Measurements from ENCODE around the gene CUBN.
"Not testable (repeated sequence)": the region's sequence is repeated elsewhere in the genome, so short reads cannot be mapped to it uniquely, and the experiment has no call there.

The CUBN gene

GRCh38 chr10:17025444-17026295, 103.9 kb downstream of the CUBN start:
- Histone ChIP-seq H3K27me3 (ENCODE audit: control insufficient read depth, insufficient read depth, low read length) (no peaks in the 10 kb centered on the region), H3K4me1 (ENCODE audit: control insufficient read depth, insufficient read depth, low read length) (no peaks in the 10 kb centered on the region), H3K4me3 (ENCODE audit: low read length) (no peak overlapping the region), H3K9ac (ENCODE audit: low read length) (no peak overlapping the region), H3K9me3 (ENCODE audit: control insufficient read depth, low read length) (no peaks in the 10 kb centered on the region), H3K36me3 (ENCODE audit: control insufficient read depth, insufficient read depth, low read length) (no peaks in the 10 kb centered on the region)

DNA sequence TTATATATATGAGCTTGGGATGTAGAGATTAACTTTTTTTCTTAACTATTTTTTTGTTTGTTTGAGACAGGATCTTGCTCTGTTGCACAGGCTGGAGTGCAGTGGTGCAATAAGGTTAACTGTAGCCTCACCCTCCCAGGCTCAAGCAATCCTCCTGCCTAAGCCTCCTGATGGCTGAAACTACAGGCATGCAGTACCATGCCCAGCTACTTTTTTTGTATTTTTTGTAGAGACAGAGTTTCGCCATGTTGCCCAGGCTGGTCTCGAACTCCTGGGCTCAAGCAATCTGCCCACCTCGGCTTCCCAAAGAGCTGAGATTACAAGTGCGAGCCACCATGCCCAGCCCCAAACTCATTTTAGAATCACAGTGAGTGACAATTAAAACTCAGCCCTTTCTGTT, 105.2 kb downstream of the CUBN start:
- Histone ChIP-seq H3K27me3 (ENCODE audit: control insufficient read depth, insufficient read depth, low read length) (no peaks in the 10 kb centered on the region), H3K36me3 (ENCODE audit: control insufficient read depth, insufficient read depth, low read length) (no peaks in the 10 kb centered on the region), H3K9me3 (ENCODE audit: control insufficient read depth, low read length) (no peaks in the 10 kb centered on the region), H3K4me3 (ENCODE audit: low read length) (no peak overlapping the region), H3K4me1 (ENCODE audit: control insufficient read depth, insufficient read depth, low read length) (no peaks in the 10 kb centered on the region), H3K9ac (ENCODE audit: low read length) (no peak overlapping the region)

GRCh38 chr10:17023386-17024298, 106.0 kb downstream of the CUBN start:
- Histone ChIP-seq H3K4me3 (ENCODE audit: low read length) (no peak overlapping the region), H3K36me3 (ENCODE audit: control insufficient read depth, insufficient read depth, low read length) (no peaks in the 10 kb centered on the region), H3K27me3 (ENCODE audit: control insufficient read depth, insufficient read depth, low read length) (no peaks in the 10 kb centered on the region), H3K9ac (ENCODE audit: low read length) (no peak overlapping the region), H3K9me3 (ENCODE audit: control insufficient read depth, low read length) (no peaks in the 10 kb centered on the region), H3K4me1 (ENCODE audit: control insufficient read depth, insufficient read depth, low read length) (no peaks in the 10 kb centered on the region)

DNA sequence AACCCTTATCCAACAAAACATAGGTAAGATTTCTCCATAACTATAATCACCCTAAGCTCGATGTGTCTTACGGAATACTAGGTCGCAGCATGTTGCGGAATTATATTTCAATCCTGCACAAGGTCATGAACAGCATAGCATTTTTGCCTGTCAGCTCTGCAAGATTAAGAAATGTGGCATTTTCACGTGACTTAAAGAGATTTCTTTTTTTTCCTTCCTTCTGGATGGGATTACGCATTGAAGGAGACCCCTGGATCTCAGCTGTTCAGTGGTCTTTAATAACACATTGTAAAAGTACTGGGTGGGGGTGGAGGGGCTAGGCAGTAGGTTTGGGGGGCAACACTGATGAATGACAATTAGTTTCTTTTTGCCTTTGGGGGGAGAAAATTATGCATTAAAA, 106.7 kb downstream of the CUBN start:
- H3K27me3 ChIP-seq (ENCODE audit: control insufficient read depth, insufficient read depth, low read length), result no peaks in the 10 kb centered on the region
- no peak overlapping the region for H3K9ac ChIP-seq (ENCODE audit: low read length)
- H3K36me3 ChIP-seq (ENCODE audit: control insufficient read depth, insufficient read depth, low read length), result no peaks in the 10 kb centered on the region
- H3K4me3 ChIP-seq (ENCODE audit: low read length), result no peak overlapping the region
- H3K4me1 ChIP-seq (ENCODE audit: control insufficient read depth, insufficient read depth, low read length), result no peaks in the 10 kb centered on the region
- no peaks in the 10 kb centered on the region for H3K9me3 ChIP-seq (ENCODE audit: control insufficient read depth, low read length)

- Histone ChIP-seq H3K9ac (ENCODE audit: low read length) (no peak overlapping the region), H3K36me3 (ENCODE audit: control insufficient read depth, insufficient read depth, low read length) (no peaks in the 10 kb centered on the region), H3K9me3 (ENCODE audit: control insufficient read depth, low read length) (no peaks in the 10 kb centered on the region), H3K27me3 (ENCODE audit: control insufficient read depth, insufficient read depth, low read length) (no peaks in the 10 kb centered on the region), H3K4me3 (ENCODE audit: low read length) (no peak overlapping the region), H3K4me1 (ENCODE audit: control insufficient read depth, insufficient read depth, low read length) (no peaks in the 10 kb centered on the region)
These were observed 107.2 kb downstream of the CUBN start for GRCh38 chr10:17022466-17022825.

DNA sequence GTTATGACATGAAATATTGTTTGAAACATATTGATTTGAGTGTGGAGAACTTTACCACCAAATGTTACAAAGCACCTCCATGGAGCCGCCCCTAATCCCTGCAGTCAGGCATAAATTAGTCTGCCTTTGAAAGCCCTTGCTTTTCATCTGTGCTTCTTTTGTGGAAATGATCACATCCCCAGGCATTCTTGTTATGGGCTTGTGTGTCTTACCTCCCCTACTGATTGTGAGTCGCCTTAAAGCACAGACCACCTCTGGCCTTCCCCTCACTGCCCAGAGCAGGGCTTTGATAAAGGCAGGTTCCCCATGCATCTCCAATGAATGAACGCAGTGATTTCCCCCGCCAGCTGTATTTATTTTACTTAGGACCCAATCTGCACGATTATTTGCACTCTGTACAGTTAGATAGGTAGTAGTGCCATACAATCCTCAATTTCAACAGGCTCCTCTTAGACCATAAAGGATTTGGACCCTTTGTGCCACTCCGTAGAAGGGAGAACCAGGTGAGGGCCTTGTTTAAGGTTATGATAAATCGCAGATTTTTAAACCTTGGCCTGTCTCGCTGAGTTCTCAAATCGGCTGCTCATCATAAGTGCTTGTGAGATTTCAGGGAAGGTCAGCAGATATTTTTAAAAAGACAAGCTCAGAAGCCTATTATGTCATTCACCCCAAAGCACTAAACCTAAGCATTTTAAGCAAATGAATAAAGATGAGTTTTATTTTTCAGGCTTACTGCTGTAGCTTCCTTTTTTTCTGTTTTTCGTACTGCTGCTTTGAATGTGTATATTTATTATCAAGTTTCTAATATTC, 107.8 kb downstream of the CUBN start:
- Histone ChIP-seq H3K36me3 (ENCODE audit: control insufficient read depth, insufficient read depth, low read length) (no peaks in the 10 kb centered on the region), H3K4me3 (ENCODE audit: low read length) (no peak overlapping the region), H3K27me3 (ENCODE audit: control insufficient read depth, insufficient read depth, low read length) (no peaks in the 10 kb centered on the region), H3K4me1 (ENCODE audit: control insufficient read depth, insufficient read depth, low read length) (no peaks in the 10 kb centered on the region), H3K9ac (ENCODE audit: low read length) (no peak overlapping the region), H3K9me3 (ENCODE audit: control insufficient read depth, low read length) (no peaks in the 10 kb centered on the region)

- no peaks in the 10 kb centered on the region for H3K9me3 ChIP-seq (ENCODE audit: control insufficient read depth, low read length)
- H3K4me3 ChIP-seq (ENCODE audit: low read length), result no peak overlapping the region
- H3K4me1 ChIP-seq (ENCODE audit: control insufficient read depth, insufficient read depth, low read length), result no peaks in the 10 kb centered on the region
- no peaks in the 10 kb centered on the region for H3K27me3 ChIP-seq (ENCODE audit: control insufficient read depth, insufficient read depth, low read length)
- no peak overlapping the region for H3K9ac ChIP-seq (ENCODE audit: low read length)
- H3K36me3 ChIP-seq (ENCODE audit: control insufficient read depth, insufficient read depth, low read length), result no peaks in the 10 kb centered on the region
These were observed 109.9 kb downstream of the CUBN start for GRCh38 chr10:17019696-17020095.

DNA sequence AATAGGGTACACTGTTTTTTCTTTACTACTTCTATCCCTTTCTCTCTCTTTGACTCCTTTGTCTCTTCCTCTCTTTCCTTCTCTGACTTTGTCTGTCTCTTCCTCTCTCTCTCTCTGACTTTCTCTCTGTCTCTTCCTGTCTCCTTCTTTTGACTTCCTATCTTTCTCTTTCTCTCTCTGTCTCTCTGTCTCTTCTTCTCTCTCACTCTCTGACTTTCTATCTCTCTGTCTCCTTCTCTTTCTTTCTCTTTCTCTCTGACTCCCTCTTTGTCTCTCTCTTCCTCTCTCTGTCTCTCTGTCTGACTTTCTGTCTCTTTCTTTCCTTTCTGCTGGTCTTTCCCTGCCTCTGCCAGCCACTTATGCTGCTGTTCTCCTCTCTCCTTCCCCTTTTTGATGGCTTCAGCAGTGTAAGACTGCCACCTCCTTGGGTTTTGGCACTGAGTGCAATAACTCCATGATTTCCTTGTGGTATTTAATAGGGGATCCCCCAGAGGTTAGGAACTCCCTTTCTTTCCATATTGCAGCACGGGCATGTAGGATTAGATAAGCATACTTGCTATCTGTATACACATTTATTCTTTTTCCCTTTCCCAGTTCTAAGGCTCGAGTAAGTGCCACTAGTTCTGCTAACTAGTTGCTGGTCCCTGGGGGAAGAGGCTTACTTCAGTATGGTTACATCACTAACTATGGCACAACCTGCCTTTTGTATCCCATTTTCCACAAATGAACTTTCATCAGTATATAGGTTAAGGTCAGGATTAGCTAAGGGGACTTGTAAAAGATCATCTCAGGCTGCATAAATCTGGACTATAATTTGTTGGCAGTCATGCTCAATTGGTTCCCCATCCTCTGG, 116.3 kb downstream of the CUBN start:
- not testable (repeated sequence) for H3K36me3 ChIP-seq (ENCODE audit: control insufficient read depth, insufficient read depth, low read length); H3K4me1 ChIP-seq (ENCODE audit: control insufficient read depth, insufficient read depth, low read length)

GRCh38 chr10:17012731-17013130, 116.9 kb downstream of the CUBN start:
- not testable (repeated sequence) for H3K36me3 ChIP-seq (ENCODE audit: control insufficient read depth, insufficient read depth, low read length); H3K9me3 ChIP-seq (ENCODE audit: control insufficient read depth, low read length); H3K9ac ChIP-seq (ENCODE audit: low read length); H3K4me3 ChIP-seq (ENCODE audit: low read length); H3K27me3 ChIP-seq (ENCODE audit: control insufficient read depth, insufficient read depth, low read length)
- H3K4me1 ChIP-seq (ENCODE audit: control insufficient read depth, insufficient read depth, low read length), result peaks cover 11% of the 10 kb centered on the region

More for the DNA sequence above, 116.3 kb downstream of the CUBN start:
- H3K9ac ChIP-seq (ENCODE audit: low read length); H3K27me3 ChIP-seq (ENCODE audit: control insufficient read depth, insufficient read depth, low read length); H3K9me3 ChIP-seq (ENCODE audit: control insufficient read depth, low read length); H3K4me3 ChIP-seq (ENCODE audit: low read length): not testable (repeated sequence)

GRCh38 chr10:17010363-17011145, 119.1 kb downstream of the CUBN start:
- Histone ChIP-seq H3K9ac (ENCODE audit: low read length) (no peak overlapping the region), H3K36me3 (ENCODE audit: control insufficient read depth, insufficient read depth, low read length) (no peaks in the 10 kb centered on the region), H3K4me1 (ENCODE audit: control insufficient read depth, insufficient read depth, low read length) (peaks cover 11% of the 10 kb centered on the region), H3K27me3 (ENCODE audit: control insufficient read depth, insufficient read depth, low read length) (no peaks in the 10 kb centered on the region), H3K9me3 (ENCODE audit: control insufficient read depth, low read length) (no peaks in the 10 kb centered on the region), H3K4me3 (ENCODE audit: low read length) (no peak overlapping the region)
